ENCODE measurements around the gene DQX1.
"Not testable (repeated sequence)": the region's sequence is repeated elsewhere in the genome, so short reads cannot be mapped to it uniquely, and the experiment has no call there.

DQX1 gene

DNA sequence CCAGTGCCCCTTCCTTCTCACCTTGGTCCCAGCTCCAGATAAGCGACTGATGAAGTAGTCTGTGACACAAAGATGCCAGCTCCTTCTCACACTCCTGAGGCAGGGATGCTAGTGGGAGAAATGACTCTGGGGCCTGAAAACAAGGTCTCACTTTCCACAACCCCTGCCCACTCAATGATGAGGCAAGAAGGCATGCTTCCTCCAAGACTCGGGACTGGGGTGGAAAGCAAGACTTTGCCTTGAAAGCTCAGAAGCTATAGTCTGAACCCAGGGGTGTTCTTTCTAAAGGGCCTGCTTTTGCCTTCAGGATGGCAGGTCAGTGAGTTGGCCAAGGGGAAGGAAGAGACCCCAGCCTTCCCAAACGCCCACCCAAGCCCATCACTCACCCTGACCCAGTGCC is 44.6 kb downstream of the DQX1 start:
- TF ChIP-seq, protein P1, sequence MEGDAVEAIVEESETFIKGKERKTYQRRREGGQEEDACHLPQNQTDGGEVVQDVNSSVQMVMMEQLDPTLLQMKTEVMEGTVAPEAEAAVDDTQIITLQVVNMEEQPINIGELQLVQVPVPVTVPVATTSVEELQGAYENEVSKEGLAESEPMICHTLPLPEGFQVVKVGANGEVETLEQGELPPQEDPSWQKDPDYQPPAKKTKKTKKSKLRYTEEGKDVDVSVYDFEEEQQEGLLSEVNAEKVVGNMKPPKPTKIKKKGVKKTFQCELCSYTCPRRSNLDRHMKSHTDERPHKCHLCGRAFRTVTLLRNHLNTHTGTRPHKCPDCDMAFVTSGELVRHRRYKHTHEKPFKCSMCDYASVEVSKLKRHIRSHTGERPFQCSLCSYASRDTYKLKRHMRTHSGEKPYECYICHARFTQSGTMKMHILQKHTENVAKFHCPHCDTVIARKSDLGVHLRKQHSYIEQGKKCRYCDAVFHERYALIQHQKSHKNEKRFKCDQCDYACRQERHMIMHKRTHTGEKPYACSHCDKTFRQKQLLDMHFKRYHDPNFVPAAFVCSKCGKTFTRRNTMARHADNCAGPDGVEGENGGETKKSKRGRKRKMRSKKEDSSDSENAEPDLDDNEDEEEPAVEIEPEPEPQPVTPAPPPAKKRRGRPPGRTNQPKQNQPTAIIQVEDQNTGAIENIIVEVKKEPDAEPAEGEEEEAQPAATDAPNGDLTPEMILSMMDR (IDR thresholded peaks at IDR 0.05; ENCODE audit: low read depth, low read length, missing control alignments): no peak
- H3K4me3 ChIP-seq (replicated peaks; ENCODE audit: low read depth, low read length): peak overlapping the region; percentile 82
- no peak for DNase-seq (ENCODE audit: extremely low read depth, low read depth)

DNA sequence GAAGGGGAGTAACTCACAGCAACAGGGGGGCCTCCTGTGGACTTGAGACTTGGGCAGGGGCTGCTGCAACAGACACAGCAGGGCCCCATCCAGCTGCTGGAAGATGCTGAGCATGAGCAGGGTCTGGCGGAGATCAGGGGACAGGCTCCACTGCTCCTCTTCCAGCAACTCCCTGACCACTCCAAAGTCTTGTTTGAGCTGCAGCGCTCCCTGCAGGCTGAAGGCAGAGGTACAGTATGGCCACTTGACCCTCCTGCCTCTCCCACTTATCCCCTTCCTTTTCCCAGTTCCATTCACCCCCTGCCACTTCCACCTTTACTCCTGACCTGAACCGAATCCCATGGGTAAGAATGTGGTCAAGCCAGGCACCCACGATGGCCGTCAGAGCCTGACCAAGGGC is 51.1 kb downstream of the DQX1 start:
- DNase-seq (ENCODE audit: extremely low read depth, low read depth): no peak
- TF ChIP-seq, protein P1 (IDR thresholded peaks at IDR 0.05; ENCODE audit: low read depth, low read length, missing control alignments): peak; percentile 31
- H3K4me3 ChIP-seq (replicated peaks; ENCODE audit: low read depth, low read length): no peak overlapping the region

DNA sequence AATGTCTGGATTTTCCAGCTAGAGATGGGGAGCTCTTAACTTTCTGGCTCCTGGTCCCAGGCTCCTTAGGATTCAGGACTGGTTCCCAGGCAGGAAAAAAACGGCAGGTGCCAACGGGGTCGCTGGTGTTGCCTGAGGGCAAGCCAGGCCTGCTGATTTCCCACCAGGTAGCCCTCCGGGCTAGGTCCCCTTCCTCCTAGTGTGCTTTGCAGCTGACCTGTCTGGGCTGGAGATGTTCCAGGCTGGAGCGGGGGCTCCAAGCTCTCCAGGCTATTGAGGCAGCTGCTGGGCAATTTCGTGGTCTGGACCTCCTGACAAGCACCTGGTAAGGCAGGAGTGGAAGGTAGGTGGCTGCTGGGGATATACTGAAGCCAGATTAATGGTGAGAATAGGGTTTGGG is 51.5 kb downstream of the DQX1 start:
- no peak for DNase-seq (ENCODE audit: extremely low read depth, low read depth)
- TF ChIP-seq, protein P1 (IDR thresholded peaks at IDR 0.05; ENCODE audit: low read depth, low read length, missing control alignments): no peak
- no peak overlapping the region for H3K4me3 ChIP-seq (replicated peaks; ENCODE audit: low read depth, low read length)

DNA sequence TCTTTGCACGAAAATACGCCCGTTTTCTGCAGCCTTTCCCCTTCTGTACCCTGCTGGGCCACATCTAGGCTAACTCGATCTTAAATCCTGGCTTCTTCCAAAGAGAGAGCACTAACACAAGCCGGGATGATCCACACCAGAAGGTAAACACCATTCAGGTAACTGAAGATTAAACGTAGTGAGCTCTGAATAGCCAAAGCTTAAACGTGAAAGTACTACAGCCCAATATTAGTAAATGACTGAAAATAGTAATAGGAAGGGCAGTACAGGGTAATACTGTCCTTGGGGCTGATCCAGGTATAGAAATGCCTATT is 53.1 kb downstream of the DQX1 start:
- H3K4me3 ChIP-seq (replicated peaks; ENCODE audit: low read depth, low read length): peak overlapping the region; percentile 63
- no peak for DNase-seq (ENCODE audit: extremely low read depth, low read depth)
- TF ChIP-seq, protein P1 (IDR thresholded peaks at IDR 0.05; ENCODE audit: low read depth, low read length, missing control alignments): no peak

DNA sequence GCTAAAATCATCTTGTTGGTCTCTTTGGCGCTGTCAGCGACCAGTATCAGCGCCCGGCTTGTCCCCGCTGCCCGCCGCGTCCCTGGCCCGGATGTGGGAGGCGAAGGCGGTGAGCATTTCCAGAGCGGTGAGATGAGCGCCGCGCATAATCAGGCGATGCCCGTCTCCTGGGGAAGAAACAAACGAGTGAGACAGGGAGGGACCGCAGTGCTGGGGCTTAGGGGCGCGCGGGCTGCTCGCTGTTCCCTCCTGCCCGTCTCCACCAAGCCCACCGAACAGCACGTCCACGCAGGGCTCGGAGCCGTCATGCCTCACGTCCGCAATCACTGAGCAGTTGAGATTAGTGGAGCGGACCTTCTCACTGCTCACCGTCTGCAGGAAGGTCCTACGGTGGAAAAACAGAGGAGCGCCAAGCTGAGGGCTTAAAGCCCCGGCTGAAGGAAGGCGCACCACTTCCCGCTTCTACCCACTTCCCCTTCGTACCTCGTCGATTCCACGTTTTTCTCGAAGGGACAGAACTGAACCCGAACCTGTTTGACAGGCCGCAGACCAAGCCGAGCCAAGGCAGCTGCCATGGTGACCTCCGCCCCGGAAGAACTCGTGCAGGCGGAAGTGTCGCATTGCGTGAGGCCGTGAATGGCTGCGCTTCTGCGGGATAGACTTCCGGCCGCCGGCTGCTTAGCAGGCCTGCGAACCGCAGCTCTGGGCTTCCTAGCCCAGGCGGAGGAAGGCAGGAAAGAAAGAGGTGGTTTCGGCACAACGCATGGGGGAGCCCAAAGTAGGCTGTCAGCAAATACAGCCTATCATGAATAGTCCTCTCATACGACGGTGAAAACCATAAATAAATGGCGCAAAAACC is 53.7 kb downstream of the DQX1 start, which contains the start of gene MRPL53:
TSS of gene MRPL53 (minus strand) at position 595 of the 859 bp plus-strand sequence. CDS start at position 575, 20 bp downstream.
- TF ChIP-seq, protein P1 (IDR thresholded peaks at IDR 0.05; ENCODE audit: low read depth, low read length, missing control alignments): no peak
- peak; percentile 84 for DNase-seq (ENCODE audit: extremely low read depth, low read depth)
- peak within 1 kb of the TSS; percentile 63 for H3K4me3 ChIP-seq (replicated peaks; ENCODE audit: low read depth, low read length)

DNA sequence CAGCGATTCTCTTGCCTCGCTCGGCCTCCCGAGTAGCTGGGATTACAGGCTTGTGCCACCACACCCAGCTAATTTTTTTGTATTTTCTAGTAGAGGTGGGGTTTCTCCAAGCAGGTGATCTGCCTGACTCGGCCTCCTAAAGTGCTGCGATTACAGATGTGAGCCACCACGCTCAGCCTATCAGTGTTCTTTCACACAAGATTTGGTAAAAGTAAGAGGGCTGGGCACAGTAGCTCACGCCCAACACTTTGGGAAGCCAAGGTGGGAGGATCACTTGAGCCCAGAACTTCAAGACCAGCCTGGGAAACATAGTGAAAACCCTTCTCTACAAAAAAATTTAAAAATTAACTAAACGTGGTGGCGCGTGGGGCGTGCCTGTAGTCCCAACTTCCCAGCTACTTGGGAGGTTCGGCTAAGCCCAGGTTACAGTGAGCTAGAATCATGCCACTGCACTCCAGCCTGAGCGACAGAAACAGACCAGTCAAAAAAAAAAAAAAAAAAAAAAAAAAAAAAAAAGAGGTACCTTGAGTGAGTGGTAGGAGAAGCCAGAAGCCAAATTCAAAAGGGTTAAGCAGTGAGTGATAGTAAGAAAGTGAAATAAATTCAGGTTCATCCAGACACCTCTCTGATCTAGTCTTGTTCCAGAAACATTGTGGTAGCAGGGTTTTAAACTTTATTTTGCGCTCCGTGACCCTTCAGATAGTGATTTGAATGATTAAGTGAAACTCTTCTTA is 54.5 kb downstream of the DQX1 start:
- DNase-seq (ENCODE audit: extremely low read depth, low read depth): no peak
- peak overlapping the region; percentile 63 for H3K4me3 ChIP-seq (replicated peaks; ENCODE audit: low read depth, low read length)
- TF ChIP-seq, protein P1 (IDR thresholded peaks at IDR 0.05; ENCODE audit: low read depth, low read length, missing control alignments): no peak

DNA sequence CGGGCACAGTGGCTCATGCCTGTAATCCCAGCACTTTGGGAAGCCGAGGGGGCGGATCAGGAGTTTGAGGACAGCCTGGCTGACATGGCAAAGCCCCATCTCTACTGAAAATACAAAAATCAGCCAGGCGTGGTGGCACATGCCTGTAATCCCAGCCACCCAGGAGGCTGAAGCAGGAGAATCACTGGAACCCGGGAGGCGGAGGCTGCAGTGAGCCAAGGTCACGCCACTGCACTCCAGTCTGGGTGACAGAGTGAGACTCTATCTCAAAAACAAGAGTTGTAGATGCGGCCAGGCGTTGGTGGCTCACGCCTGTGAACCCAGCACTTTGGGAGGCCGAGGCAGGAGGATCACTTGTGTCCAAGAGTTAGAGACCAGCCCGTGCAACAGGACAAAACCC is 55.3 kb downstream of the DQX1 start:
- not testable (repeated sequence) for DNase-seq (ENCODE audit: extremely low read depth, low read depth); H3K4me3 ChIP-seq (replicated peaks; ENCODE audit: low read depth, low read length)
